ENCODE data around the gene NPTX1. TPM values are rescaled to one million over a fixed set of nuclear protein-coding genes. Genes with fewer than 3 reads are reported as not detected.

Gene NPTX1, protein sequence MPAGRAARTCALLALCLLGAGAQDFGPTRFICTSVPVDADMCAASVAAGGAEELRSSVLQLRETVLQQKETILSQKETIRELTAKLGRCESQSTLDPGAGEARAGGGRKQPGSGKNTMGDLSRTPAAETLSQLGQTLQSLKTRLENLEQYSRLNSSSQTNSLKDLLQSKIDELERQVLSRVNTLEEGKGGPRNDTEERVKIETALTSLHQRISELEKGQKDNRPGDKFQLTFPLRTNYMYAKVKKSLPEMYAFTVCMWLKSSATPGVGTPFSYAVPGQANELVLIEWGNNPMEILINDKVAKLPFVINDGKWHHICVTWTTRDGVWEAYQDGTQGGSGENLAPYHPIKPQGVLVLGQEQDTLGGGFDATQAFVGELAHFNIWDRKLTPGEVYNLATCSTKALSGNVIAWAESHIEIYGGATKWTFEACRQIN
- total RNA-seq = not detected
- 0.02 TPM for polyA plus RNA-seq
- long read RNA-seq, donor 1 = 0 reads
- long read RNA-seq, donor 2 = 0 reads
- long read RNA-seq, donor 3 = 0 reads
- long read RNA-seq, donor 4, full-length matches to known transcripts = 1 of 1 reads
- long read RNA-seq, donor 4, partial matches to known transcripts = 0 of 1 reads
- long read RNA-seq, donor 4, other reads (novel, unspliced or antisense) = 0 of 1 reads

DNA sequence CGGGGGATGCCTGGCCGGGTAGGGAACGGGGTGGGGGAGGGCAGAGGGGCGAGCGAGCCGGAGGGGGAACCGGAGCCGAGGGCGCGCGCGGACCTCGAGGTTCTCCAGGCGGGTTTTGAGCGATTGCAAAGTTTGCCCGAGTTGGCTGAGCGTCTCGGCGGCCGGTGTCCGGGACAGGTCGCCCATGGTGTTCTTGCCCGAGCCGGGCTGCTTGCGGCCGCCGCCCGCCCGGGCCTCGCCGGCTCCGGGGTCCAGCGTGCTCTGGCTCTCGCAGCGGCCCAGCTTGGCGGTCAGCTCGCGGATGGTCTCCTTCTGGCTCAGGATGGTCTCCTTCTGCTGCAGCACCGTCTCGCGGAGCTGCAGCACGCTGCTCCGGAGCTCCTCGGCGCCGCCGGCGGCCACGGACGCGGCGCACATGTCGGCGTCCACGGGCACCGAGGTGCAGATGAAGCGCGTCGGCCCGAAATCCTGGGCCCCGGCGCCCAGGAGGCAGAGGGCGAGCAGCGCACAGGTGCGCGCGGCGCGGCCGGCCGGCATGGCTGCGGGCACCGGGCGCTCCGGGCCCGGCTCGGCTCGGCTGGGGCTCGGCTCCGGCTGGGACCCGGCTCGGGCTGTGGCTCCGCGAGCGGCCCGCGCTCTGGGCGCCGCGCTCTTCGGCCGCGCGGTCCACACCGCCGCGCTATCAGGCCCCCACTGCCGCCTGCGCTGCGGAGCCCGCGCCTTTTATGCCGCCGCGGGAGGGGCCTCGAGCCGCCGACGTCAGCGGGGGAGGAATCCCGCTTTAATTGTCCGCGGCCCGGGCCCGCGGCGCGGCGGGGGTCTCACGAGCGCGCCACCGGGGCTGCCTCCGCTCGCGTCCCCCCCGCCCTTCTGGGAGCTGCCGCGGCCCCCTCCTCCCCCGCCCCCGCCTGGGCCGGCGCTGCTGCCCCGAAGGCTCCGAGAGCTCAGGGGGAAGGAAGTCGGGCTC is at the start of gene NPTX1:
NPTX1 (minus strand) TSS at position 698 of the 967 bp plus-strand sequence; CDS start at position 537, 161 bp downstream.
- DNase-seq (peak in 1 of 3 donors; percentile 43), ATAC-seq (peak; percentile 16 to 31)
- Histone ChIP-seq H3K4me1 (ENCODE audit: control insufficient read depth, insufficient read depth, low read length) (peaks cover 2% of the 10 kb centered on the region), H3K4me3 (ENCODE audit: low read length) (peak within 1 kb of the TSS; percentile 17), H3K27me3 (ENCODE audit: control insufficient read depth, insufficient read depth) (no peaks in the 10 kb centered on the region), H3K27ac (ENCODE audit: low read length) (no peak within 1 kb of the TSS), H3K9me3 (ENCODE audit: control insufficient read depth, low read length) (no peaks in the 10 kb centered on the region)
- intact Hi-C loops (cut with DNase I) = no loop called here
- 2% methylated on average over 135 of the region's 136 CpGs for WGBS

DNA sequence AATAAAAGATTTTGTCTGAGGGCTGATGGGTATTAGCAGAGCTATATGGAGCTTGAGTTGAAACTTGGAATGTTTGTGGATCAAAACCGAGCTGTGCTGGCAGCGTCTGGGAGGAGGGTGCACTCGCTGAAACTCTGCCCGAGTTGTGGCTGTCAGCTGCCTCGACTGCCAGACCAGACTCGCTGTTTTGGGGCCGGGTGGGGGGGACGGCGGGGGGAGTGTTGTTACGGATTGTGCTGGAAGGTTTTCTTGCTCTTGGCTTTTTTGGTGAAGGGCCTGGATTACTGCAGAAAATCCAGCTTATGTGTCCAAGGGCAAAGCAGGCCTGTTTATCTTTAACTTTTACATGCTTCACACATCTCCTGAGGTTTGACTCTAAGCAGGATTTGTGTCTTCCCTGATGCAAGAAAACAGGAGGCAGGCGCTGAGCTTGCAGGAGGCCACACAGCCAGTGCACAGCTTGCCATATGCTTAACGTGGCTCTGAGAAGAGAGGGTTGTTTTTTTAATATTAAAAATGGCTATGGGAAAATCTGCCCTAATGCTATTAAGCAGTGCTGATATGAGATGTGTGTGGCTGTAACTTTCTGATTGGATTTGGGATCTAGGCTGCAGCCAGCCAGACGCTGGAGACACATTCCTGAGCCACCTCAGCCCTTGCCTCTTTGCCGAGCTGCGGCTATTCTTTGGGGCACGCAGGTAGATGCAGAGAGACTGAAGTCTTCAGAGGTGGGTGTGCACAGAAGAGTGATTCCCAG is 47.7 kb upstream of the NPTX1 start:
- DNase-seq (no peak), ATAC-seq (no peak)
- Histone ChIP-seq H3K4me1 (ENCODE audit: control insufficient read depth, insufficient read depth, low read length) (no peaks in the 10 kb centered on the region), H3K4me3 (ENCODE audit: low read length) (no peak overlapping the region), H3K27ac (ENCODE audit: low read length) (no peak overlapping the region), H3K9me3 (ENCODE audit: control insufficient read depth, low read length) (no peaks in the 10 kb centered on the region), H3K27me3 (ENCODE audit: control insufficient read depth, insufficient read depth) (no peaks in the 10 kb centered on the region)
- WGBS = 57% methylated on average over 16 of the region's 16 CpGs
- intact Hi-C loops (cut with DNase I) = no loop called here

DNA sequence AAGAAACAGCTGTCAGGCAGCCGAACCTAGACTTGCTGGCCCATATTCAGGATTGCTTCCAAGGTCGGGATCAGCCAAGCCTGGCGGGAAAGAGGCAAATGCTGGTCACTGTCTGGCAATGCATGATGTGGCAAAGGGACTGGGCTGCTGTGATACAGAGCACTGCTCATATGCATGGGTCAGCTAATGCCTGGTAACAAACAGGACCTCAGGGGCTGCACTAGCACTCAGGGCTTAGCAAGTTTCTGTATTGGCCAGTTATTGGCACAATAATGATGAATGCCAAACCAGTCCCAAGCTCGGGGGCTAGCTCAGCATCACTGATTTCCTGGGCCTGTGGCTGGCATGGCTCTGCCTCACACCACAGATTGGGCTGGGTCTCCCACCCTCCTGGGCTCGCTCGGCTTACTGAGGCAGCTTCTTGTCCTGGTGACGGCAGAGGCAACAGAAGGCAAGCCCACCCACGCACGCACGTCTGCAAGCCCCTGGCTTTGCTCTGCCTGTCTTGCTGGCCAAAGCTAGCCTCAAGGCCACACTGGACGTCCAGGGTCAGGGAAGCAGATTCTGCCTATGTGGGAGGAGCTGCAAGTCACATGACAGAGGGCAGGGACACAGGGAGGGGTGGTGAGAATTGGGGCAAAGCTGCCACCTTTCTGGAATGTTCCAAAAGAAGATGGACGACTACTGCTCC is 46.8 kb upstream of the NPTX1 start:
- Histone ChIP-seq H3K27me3 (ENCODE audit: control insufficient read depth, insufficient read depth) (no peaks in the 10 kb centered on the region), H3K4me3 (ENCODE audit: low read length) (no peak overlapping the region), H3K4me1 (ENCODE audit: control insufficient read depth, insufficient read depth, low read length) (no peaks in the 10 kb centered on the region), H3K9me3 (ENCODE audit: control insufficient read depth, low read length) (no peaks in the 10 kb centered on the region), H3K27ac (ENCODE audit: low read length) (no peak overlapping the region)
- intact Hi-C loops (cut with DNase I) = no loop called here
- WGBS = 77% methylated on average over 12 of the region's 12 CpGs
- ATAC-seq (no peak), DNase-seq (no peak)

DNA sequence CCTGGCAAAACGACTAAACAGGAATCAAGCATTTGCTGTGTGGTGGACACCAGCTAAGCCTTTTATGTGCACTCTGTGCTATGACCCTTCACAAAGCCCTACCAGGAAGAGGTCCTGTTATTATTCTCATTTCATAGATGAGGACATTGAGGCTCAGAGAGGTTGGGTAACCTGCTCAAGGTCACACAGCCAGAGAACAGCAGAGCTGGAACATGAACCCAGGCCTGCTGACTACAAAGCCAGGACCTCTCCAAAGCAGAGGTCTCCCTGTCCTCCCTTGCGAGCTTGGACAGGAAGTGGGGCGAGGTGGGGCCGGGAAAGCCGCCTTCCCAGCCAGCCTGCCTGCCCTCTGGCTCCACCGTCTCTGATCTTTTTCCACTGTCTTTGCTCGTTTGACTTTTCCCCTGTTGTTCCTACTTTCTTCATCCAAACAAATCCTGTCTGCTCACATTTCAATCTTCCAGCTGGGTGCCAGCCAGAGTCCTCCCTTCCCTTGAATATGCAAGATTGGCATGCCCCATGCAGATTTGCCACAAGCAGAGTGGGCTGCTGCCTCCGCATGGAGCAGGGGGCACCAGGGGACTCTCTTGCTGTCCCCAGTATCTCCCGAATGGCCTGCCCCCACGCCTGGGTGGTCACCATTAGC is 44.5 kb upstream of the NPTX1 start:
- WGBS = 41% methylated on average over 10 of the region's 10 CpGs
- no peak for ATAC-seq
- intact Hi-C loops (cut with DNase I) = no loop called here

DNA sequence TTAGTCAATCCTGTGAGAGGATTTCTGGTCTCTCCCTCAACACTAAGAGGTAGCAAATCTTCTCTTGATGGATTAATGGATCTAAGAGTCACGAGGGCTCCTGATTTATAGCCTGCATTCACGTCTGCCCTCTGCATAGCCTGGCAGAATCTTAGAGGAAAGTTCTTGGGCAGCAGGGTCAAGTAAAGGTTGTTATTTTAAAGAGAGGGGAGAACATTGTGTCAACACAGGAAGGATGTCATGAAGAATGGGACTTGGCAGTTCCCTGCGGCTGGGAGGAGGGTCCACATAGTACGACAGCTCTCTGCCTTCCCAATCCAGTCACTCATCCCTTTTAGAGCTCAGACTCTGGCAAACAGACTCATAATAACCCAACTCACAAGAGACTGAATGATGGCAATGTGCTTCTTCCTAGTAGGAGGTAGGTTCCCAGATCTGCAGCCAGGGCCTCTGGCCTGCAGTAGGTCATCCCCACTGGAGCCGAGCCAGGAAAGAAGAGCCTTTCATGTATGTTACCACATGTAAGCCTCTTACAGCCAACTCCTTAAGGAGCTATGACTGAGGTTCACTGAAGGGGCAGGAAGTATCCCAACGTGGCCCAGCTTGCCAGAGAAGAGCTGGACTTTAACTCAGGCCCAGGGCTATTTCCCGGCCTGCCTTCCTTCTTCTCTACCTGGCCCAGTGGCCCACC is 42.8 kb upstream of the NPTX1 start:
- 40% methylated on average over 7 of the region's 7 CpGs for WGBS
- Histone ChIP-seq H3K9me3 (ENCODE audit: control insufficient read depth, low read length) (no peaks in the 10 kb centered on the region), H3K4me1 (ENCODE audit: control insufficient read depth, insufficient read depth, low read length) (no peaks in the 10 kb centered on the region), H3K27me3 (ENCODE audit: control insufficient read depth, insufficient read depth) (no peaks in the 10 kb centered on the region), H3K4me3 (ENCODE audit: low read length) (no peak overlapping the region), H3K27ac (ENCODE audit: low read length) (no peak overlapping the region)
- DNase-seq = no peak
- intact Hi-C loops (cut with DNase I) = no loop called here
- ATAC-seq = peak in 1 of 2 donors; percentile 29

More for the DNA sequence above, 44.5 kb upstream of the NPTX1 start:
- no peaks in the 10 kb centered on the region for H3K4me1 ChIP-seq (ENCODE audit: control insufficient read depth, insufficient read depth, low read length)
- no peak overlapping the region for H3K4me3 ChIP-seq (ENCODE audit: low read length)
- no peak for DNase-seq
- H3K27me3 ChIP-seq (ENCODE audit: control insufficient read depth, insufficient read depth) = no peaks in the 10 kb centered on the region
- no peak overlapping the region for H3K27ac ChIP-seq (ENCODE audit: low read length)
- H3K9me3 ChIP-seq (ENCODE audit: control insufficient read depth, low read length) = no peaks in the 10 kb centered on the region

DNA sequence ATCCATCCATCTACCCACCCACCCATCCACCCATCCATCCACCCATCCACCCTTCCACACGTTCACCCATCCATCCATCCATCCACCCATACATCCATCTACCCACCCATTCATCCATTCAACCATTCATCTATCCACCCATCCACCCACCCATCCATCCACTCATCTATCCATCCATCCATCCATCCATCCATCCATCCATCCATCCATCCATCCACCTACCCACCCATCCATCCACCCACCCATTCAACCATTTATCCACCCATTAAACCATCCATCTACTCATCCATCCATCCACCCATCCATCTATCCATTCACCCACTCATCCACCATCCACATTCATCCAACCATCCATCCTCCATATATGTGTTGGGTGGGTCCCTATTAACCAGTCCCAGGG is 42.0 kb upstream of the NPTX1 start:
- intact Hi-C loops (cut with DNase I) = no loop called here

DNA sequence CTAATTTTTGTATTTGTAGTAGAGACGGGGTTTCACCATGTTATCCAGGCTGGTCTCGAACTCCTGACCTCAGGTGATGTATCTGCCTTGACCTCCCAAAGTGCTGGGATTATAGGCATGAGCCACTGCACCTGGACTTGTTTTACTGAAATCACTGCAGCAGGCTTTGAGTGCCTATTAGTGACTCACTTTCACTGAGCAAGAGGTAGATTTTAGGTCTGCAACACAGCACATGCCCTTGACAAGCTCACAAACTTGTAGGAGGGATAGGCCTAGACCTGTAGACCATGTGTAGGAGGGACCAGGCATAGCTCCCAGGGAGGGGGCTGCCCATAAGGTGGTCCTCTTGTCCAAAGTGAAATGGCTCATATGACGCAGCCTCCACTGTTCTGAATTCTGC is 41.2 kb upstream of the NPTX1 start:
- 88% methylated on average over 3 of the region's 3 CpGs for WGBS
- no peaks in the 10 kb centered on the region for H3K9me3 ChIP-seq (ENCODE audit: control insufficient read depth, low read length)
- intact Hi-C loops (cut with DNase I) = no loop called here
- no peak overlapping the region for H3K4me3 ChIP-seq (ENCODE audit: low read length)
- no peak for ATAC-seq
- no peak for DNase-seq
- no peak overlapping the region for H3K27ac ChIP-seq (ENCODE audit: low read length)
- no peaks in the 10 kb centered on the region for H3K4me1 ChIP-seq (ENCODE audit: control insufficient read depth, insufficient read depth, low read length)
- no peaks in the 10 kb centered on the region for H3K27me3 ChIP-seq (ENCODE audit: control insufficient read depth, insufficient read depth)

More for the DNA sequence above, 42.0 kb upstream of the NPTX1 start:
- no peaks in the 10 kb centered on the region for H3K4me1 ChIP-seq (ENCODE audit: control insufficient read depth, insufficient read depth, low read length)
- no peaks in the 10 kb centered on the region for H3K27me3 ChIP-seq (ENCODE audit: control insufficient read depth, insufficient read depth)
- no peak for ATAC-seq
- no peaks in the 10 kb centered on the region for H3K9me3 ChIP-seq (ENCODE audit: control insufficient read depth, low read length)
- no peak for DNase-seq
- 81% methylated on average over 1 of the region's 1 CpG for WGBS
- H3K4me3 ChIP-seq (ENCODE audit: low read length) = no peak overlapping the region
- H3K27ac ChIP-seq (ENCODE audit: low read length) = no peak overlapping the region

DNA sequence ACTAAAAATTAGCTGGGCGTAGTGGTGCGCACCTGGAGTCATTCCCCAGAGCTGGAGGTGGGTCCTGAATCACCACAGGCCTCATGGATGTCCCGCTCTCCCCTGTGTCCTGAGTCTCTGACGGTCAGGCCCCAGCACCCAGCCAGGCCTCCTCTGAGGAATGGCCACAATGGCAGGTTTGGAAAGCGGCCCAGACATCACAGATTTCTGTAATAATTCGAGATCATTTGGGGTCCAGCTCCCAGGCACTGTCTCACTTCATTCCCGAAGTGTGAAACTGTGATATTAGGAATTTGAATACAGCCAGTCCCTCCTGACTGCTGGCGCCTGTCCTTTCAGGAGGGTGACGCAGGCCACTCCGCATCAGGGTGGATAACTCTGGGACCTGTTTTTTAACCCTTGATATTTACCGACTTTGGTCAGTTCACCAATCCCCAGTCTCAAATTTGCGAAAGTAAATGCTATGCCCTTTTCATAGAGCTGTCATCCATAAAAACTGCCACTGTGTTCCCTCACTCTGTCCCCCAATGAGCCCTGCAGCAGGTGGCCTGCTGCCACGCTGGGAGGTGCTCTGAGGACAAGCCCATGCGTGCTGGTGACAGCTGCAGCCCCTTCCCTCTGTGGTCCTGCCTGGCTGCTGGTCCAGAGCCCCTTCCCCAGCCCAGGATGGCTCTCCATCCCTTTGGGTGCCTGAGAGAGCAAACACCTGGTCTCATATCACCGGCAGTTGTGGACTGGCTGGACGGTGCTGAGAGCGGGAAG is 39.9 kb upstream of the NPTX1 start:
- Histone ChIP-seq H3K9me3 (ENCODE audit: control insufficient read depth, low read length) (no peaks in the 10 kb centered on the region), H3K27ac (ENCODE audit: low read length) (no peak overlapping the region), H3K4me1 (ENCODE audit: control insufficient read depth, insufficient read depth, low read length) (no peaks in the 10 kb centered on the region), H3K4me3 (ENCODE audit: low read length) (no peak overlapping the region), H3K27me3 (ENCODE audit: control insufficient read depth, insufficient read depth) (no peaks in the 10 kb centered on the region)
- DNase-seq (no peak), ATAC-seq (no peak)
- 68% methylated on average over 17 of the region's 17 CpGs for WGBS
- intact Hi-C loops (cut with DNase I) = no loop called here

DNA sequence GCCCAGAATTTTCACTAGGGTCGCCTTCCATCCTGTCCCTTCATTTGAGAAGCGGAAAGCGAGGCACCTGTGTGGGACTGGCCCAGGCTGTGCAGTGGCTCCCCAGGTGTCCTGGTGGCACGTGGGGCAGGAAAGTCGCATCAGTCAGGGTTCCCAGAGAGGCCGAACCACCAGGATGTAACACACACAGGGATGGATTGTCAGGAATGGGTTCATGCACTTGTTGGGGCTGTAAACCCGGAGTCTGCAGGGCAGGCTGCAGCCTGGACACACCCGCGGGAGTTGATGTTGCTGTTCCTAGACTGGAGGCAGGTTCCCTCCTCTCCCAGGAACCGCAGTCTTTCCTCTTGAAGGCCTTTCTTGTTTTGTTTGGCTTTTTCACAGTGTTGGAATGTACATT is 37.5 kb upstream of the NPTX1 start:
- Histone ChIP-seq H3K4me3 (ENCODE audit: low read length) (no peak overlapping the region), H3K27me3 (ENCODE audit: control insufficient read depth, insufficient read depth) (no peaks in the 10 kb centered on the region), H3K9me3 (ENCODE audit: control insufficient read depth, low read length) (no peaks in the 10 kb centered on the region), H3K27ac (ENCODE audit: low read length) (no peak overlapping the region), H3K4me1 (ENCODE audit: control insufficient read depth, insufficient read depth, low read length) (no peaks in the 10 kb centered on the region)
- 39% methylated on average over 10 of the region's 10 CpGs for WGBS
- intact Hi-C loops (cut with DNase I) = no loop called here
- DNase-seq (no peak), ATAC-seq (no peak)
